A673 (cell line): ENCODE data around the gene SIRT2. TPM values are rescaled to one million over a fixed set of nuclear protein-coding genes. Genes with fewer than 3 reads are reported as not detected.

Experiments used
- BruUV-seq: library from RNA; stranded (reverse); fragments of 400-500 nt; replicated peaks from 2 replicates; lab custom pipeline; 2021; lab: Mats Ljungman, UMichigan
- CTCF ChIA-PET: fragments of 300-600 bp; sonication (Branson Sonifier 250); formaldehyde crosslinking; loops from one replicate; lab custom pipeline; 2022; ENCODE audit warnings: antibody characterized with exemption; lab: Charles Lee
- POLR2A ChIA-PET: fragments of 300-600 bp; sonication (Branson Sonifier 250); formaldehyde crosslinking; loops from one replicate; lab custom pipeline; 2022; ENCODE audit warnings: antibody characterized with exemption; ENCODE audit not compliant: low non-redundant PET; lab: Charles Lee
- DNase-seq: peaks from one replicate; pipeline ENCODE4 v3.0.0-alpha.2; 2015; ENCODE audit warnings: low spot score
- H3K27ac ChIP-seq: fragments of 200-600 bp; sonication (generic); 2 replicates; pipeline ENCODE4 v1.5.1; 2016; ENCODE audit warnings: mixed run types, low read depth, mild to moderate bottlenecking, mixed read lengths, antibody characterized with exemption, low read length; ENCODE audit not compliant: poor library complexity, severe bottlenecking
- H3K27me3 ChIP-seq: fragments of 200-600 bp; sonication (generic); replicated peaks from 2 replicates; pipeline ENCODE4 v1.6.1; 2017; ENCODE audit warnings: mixed run types, low read depth, mild to moderate bottlenecking, mixed read lengths, antibody characterized with exemption, low read length; ENCODE audit not compliant: insufficient read depth, poor library complexity
- H3K36me3 ChIP-seq: fragments of 200-600 bp; sonication (generic); 2 replicates; pipeline ENCODE4 v1.6.1; 2016; ENCODE audit warnings: mixed run types, mild to moderate bottlenecking, mixed read lengths, antibody characterized with exemption, low read length; ENCODE audit not compliant: insufficient read depth, poor library complexity, severe bottlenecking
- H3K4me1 ChIP-seq: fragments of 200-600 bp; sonication (generic); 2 replicates; pipeline ENCODE4 v1.6.1; 2017; ENCODE audit warnings: mixed run types, mild to moderate bottlenecking, mixed read lengths, antibody characterized with exemption, low read length; ENCODE audit not compliant: insufficient read depth, poor library complexity, severe bottlenecking
- H3K4me3 ChIP-seq: fragments of 200-600 bp; sonication (generic); 2 replicates; pipeline ENCODE4 v1.5.1; 2016; ENCODE audit warnings: low read depth, mixed run types, mild to moderate bottlenecking, mixed read lengths, low read length; ENCODE audit not compliant: poor library complexity, severe bottlenecking
- H3K9me3 ChIP-seq: fragments of 200-600 bp; sonication (generic); 2 replicates; pipeline ENCODE4 v1.6.1; 2016; ENCODE audit warnings: mixed run types, low read depth, mild to moderate bottlenecking, mixed read lengths, antibody characterized with exemption, low read length; ENCODE audit not compliant: poor library complexity, severe bottlenecking
- CTCF ChIP-seq: fragments of 300-800, 200-600 bp; sonication (generic); conservative IDR thresholded peaks from 2 replicates; pipeline ENCODE4 v1.5.1; 2017; ENCODE audit warnings: low read depth, mild to moderate bottlenecking, antibody characterized with exemption, low read length, moderate library complexity, mixed read lengths
- EZH2 ChIP-seq: fragments of 200-600 bp; sonication (generic); IDR thresholded peaks from 2 replicates; pipeline ENCODE4 v1.6.1; 2017; ENCODE audit warnings: borderline replicate concordance, low read depth, mild to moderate bottlenecking, mixed read lengths, antibody characterized with exemption, low read length; ENCODE audit not compliant: poor library complexity, severe bottlenecking
- intact Hi-C: fragments of 100-400 bp; cut with micrococcal nuclease; formaldehyde crosslinking; loops from one replicate; pipeline ENCODE4 v1.10.0; 2022; ENCODE audit not compliant: unreplicated experiment
- total RNA-seq: library from RNA; stranded (reverse); gene quantifications from 2 replicates; pipeline ENCODE4 v1.2.3, GENCODE V29; 2021

Gene SIRT2
- total RNA-seq, 1 experiment from 2014 or later = 32.2 TPM

- Histone ChIP-seq H3K9me3 (no peaks in the 10 kb centered on the region), H3K27me3 (no peaks in the 10 kb centered on the region), H3K36me3 (peaks cover 11% of the 10 kb centered on the region), H3K4me1 (peaks cover 9% of the 10 kb centered on the region), H3K27ac (no peak overlapping the region), H3K4me3 (no peak overlapping the region)
- CTCF ChIA-PET = no interaction called here
- TF ChIP-seq CTCF = no peak
- TF ChIP-seq EZH2 = no peak
- intact Hi-C loops = no loop called here
- BruUV-seq = no TSS peak
- POLR2A ChIA-PET = no interaction called here
- DNase-seq = no peak
Observed at GRCh38 chr19:38908911-38909310, 9.5 kb upstream of the SIRT2 start.

GRCh38 chr19:38907670-38908069 lies 8.3 kb upstream of the SIRT2 start:
- no peaks in the 10 kb centered on the region for H3K27me3 ChIP-seq
- no peak for TF ChIP-seq EZH2
- no peak for TF ChIP-seq CTCF
- no TSS peak for BruUV-seq
- H3K36me3 ChIP-seq = peaks cover 11% of the 10 kb centered on the region
- H3K9me3 ChIP-seq = no peaks in the 10 kb centered on the region
- intact Hi-C loops = no loop called here
- H3K27ac ChIP-seq = no peak overlapping the region
- CTCF ChIA-PET = no interaction called here
- H3K4me3 ChIP-seq = no peak overlapping the region
- peaks cover 9% of the 10 kb centered on the region for H3K4me1 ChIP-seq
- POLR2A ChIA-PET = no interaction called here
- DNase-seq = no peak

- intact Hi-C loops = no loop called here
- DNase-seq = no peak
- no peaks in the 10 kb centered on the region for H3K27me3 ChIP-seq
- peaks cover 5% of the 10 kb centered on the region for H3K4me1 ChIP-seq
- CTCF ChIA-PET = no interaction called here
- H3K4me3 ChIP-seq = no peak overlapping the region
- no peaks in the 10 kb centered on the region for H3K9me3 ChIP-seq
- no TSS peak for BruUV-seq
- TF ChIP-seq EZH2 (no peak), CTCF (no peak)
- no peak overlapping the region for H3K27ac ChIP-seq
- POLR2A ChIA-PET = no interaction called here
- peaks cover 11% of the 10 kb centered on the region for H3K36me3 ChIP-seq
Observed at GRCh38 chr19:38907227-38907626, 7.8 kb upstream of the SIRT2 start.
